ENCODE measurements around the gene SLC12A4. TPM values are rescaled to one million over a fixed set of nuclear protein-coding genes. Genes with fewer than 3 reads are reported as not detected.
A peak's percentile ranks its signal among the peaks of the same experiment; 100 is the strongest.

Gene SLC12A4
- total RNA-seq, 6 donors from 2014 or later: 54.6 to 276 (median 98.3) TPM

DNA sequence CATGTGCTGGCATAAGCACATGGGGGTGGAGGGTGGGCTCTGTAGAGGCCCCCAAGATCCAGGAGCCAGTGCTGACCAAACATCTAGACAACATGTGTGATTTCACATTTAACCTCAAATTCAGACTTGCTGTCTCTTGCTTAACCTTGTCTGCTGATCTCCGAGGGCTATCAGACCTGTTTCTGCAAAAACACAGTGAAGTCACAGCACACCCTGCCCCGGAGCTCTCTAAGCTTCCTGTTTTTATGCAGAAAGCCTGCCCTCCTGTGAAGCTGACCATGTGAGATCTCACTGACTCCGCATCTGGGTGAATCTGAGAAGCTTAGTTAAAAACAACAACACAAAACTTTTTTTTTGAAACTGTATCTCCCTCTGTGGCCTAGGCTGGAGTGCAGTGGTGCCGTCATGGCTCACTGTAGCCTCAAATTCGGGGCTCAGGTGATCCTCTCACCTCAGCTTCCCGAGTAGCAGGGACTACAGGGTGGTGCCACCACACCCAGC, 37.4 kb upstream of the SLC12A4 start:
- Histone ChIP-seq H3K36me3 (no peaks in the 10 kb centered on the region), H3K4me1 (peaks cover 10 to 23% (median 18%) of the 10 kb centered on the region in 4 donors), H3K27me3 (no peaks in the 10 kb centered on the region), H3K9me3 (no peaks in the 10 kb centered on the region), H3K4me3 (no peak overlapping the region), H3K27ac (peak overlapping the region; percentile 84 to 92 (median 85))
- WGBS, 2 donors: 33% methylated on average over 6 of the region's 6 CpGs
- ATAC-seq (ENCODE audit: low FRiP score in 2 of 2) (peak; percentile 85 to 90), DNase-seq (peak in 1 of 2 donors; percentile 83)
- TF ChIP-seq, protein P1, sequence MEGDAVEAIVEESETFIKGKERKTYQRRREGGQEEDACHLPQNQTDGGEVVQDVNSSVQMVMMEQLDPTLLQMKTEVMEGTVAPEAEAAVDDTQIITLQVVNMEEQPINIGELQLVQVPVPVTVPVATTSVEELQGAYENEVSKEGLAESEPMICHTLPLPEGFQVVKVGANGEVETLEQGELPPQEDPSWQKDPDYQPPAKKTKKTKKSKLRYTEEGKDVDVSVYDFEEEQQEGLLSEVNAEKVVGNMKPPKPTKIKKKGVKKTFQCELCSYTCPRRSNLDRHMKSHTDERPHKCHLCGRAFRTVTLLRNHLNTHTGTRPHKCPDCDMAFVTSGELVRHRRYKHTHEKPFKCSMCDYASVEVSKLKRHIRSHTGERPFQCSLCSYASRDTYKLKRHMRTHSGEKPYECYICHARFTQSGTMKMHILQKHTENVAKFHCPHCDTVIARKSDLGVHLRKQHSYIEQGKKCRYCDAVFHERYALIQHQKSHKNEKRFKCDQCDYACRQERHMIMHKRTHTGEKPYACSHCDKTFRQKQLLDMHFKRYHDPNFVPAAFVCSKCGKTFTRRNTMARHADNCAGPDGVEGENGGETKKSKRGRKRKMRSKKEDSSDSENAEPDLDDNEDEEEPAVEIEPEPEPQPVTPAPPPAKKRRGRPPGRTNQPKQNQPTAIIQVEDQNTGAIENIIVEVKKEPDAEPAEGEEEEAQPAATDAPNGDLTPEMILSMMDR (IDR thresholded peaks at IDR 0.05): no peak
- TF ChIP-seq EP300 (IDR thresholded peaks at IDR 0.05): no peak
- TF ChIP-seq POLR2A (IDR thresholded peaks at IDR 0.05): peak in 1 of 4 donors; percentile 64
- TF ChIP-seq POLR2AphosphoS5 (IDR thresholded peaks at IDR 0.05): peak in 1 of 2 donors; percentile 34

DNA sequence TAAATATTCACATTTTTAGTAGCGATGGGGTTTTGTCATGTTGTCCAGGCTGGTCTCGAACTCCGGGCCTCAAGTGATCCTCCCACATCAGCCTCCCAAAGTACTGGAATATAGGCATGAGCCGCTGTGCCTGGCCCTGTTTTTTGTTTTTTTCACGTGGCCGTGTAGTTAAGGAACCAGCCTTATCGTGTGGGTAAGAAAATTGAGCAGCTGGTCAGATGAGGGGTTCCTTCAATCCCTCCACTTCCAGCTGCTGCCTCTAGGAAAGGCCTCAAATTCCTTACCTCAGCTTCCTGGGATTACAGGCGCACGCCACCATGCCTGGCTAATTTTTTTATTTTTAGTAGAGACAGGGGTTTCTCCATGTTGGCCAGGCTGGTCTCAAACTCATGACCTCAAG, 36.8 kb upstream of the SLC12A4 start:
- no peak for DNase-seq
- Histone ChIP-seq H3K4me3 (no peak overlapping the region), H3K4me1 (peaks cover 13 to 30% (median 23%) of the 10 kb centered on the region in 4 donors), H3K9me3 (no peaks in the 10 kb centered on the region), H3K27me3 (no peaks in the 10 kb centered on the region), H3K36me3 (no peaks in the 10 kb centered on the region), H3K27ac (peak overlapping the region; percentile 84 to 92 (median 85))
- ATAC-seq (ENCODE audit: low FRiP score in 2 of 2): no peak
- TF ChIP-seq POLR2A (IDR thresholded peaks at IDR 0.05) (no peak), EP300 (IDR thresholded peaks at IDR 0.05) (no peak), POLR2AphosphoS5 (IDR thresholded peaks at IDR 0.05) (no peak)
- TF ChIP-seq, protein P1 (IDR thresholded peaks at IDR 0.05): no peak
- WGBS, 2 donors: 87 to 88% methylated on average over 9 of the region's 9 CpGs

DNA sequence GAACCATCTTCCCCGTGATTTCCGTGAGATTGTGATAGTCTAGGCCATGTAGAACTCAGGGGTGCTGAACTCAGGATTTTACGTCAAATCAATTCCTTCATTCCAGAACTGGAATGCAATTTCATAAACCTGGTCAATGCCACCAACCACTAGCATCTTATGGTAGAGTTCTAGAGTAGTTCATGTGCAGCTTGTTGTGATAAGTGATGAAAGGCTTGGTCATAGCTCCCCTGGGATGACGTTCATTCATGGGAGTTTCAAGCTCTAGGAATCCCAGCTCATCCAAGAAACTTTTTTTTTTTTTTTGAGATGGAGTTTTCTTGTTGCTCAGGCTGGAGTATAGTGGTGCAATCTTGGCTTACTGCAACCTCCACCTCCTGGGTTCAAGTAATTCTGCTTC, 34.6 kb upstream of the SLC12A4 start:
- Histone ChIP-seq H3K27ac (no peak overlapping the region), H3K4me3 (no peak overlapping the region), H3K27me3 (no peaks in the 10 kb centered on the region), H3K4me1 (peaks cover 26 to 44% (median 35%) of the 10 kb centered on the region in 4 donors), H3K9me3 (no peaks in the 10 kb centered on the region), H3K36me3 (no peaks in the 10 kb centered on the region)
- no peak for DNase-seq
- TF ChIP-seq POLR2AphosphoS5 (IDR thresholded peaks at IDR 0.05) (no peak), EP300 (IDR thresholded peaks at IDR 0.05) (no peak), POLR2A (IDR thresholded peaks at IDR 0.05) (no peak)
- TF ChIP-seq, protein P1 (IDR thresholded peaks at IDR 0.05): no peak
- WGBS, 2 donors: 89 to 96% methylated on average over 4 of the region's 4 CpGs
- ATAC-seq (ENCODE audit: low FRiP score in 2 of 2): no peak

DNA sequence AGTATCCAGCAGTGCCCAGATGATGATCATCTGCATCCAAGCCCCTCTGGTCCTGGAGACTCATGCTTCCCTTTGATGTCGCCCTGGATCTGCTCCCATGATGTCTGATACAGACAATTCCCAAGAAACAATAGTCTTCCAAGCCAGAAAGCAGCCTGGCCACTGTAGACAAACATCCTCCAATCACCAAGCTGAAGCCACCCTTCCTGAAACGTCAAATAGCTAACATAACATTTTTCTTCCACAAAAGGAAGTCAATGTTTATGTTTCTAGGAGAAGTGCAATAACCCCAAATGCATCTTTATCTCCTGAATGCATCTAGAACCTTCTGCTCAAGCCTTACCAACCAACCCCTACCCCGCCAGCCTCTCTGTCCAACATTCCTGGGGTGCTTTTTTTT, 32.0 kb upstream of the SLC12A4 start:
- TF ChIP-seq, protein P1 (IDR thresholded peaks at IDR 0.05): no peak
- TF ChIP-seq EP300 (IDR thresholded peaks at IDR 0.05) (peak in 2 of 4 donors; percentile 16 to 17), POLR2AphosphoS5 (IDR thresholded peaks at IDR 0.05) (peak; percentile 10 to 29), POLR2A (IDR thresholded peaks at IDR 0.05) (peak in 1 of 4 donors; percentile 39)
- DNase-seq (no peak), ATAC-seq (ENCODE audit: low FRiP score in 2 of 2) (peak; percentile 48 to 68)
- 20 to 31% methylated on average over 3 of the region's 3 CpGs for WGBS, 2 donors
- Histone ChIP-seq H3K9me3 (no peaks in the 10 kb centered on the region), H3K4me1 (peaks cover 25 to 45% (median 31%) of the 10 kb centered on the region in 4 donors), H3K27me3 (no peaks in the 10 kb centered on the region), H3K4me3 (peak overlapping the region in 3 of 4 donors; percentile 9 to 39 (median 35)), H3K27ac (peak overlapping the region; percentile 84 to 91 (median 85)), H3K36me3 (no peaks in the 10 kb centered on the region)

DNA sequence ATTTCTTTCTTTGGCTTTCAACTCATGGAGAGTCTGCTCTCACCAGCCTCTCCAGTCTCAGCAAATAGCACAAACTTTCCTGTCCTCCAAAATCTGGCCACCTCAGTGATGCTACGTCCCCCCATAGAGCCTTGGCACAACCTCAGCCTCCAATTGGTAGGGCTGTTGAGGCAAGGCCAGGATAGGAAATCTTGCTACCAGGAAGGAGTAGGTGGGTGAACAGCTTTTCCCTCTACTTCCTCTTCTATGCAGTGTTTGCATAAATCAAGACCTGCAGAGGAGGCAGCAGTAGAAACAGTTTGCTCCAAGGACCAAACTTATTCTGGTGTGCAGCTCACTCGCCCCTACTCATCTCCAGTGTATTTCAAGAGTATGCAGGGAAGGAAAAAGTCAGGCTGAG, 31.5 kb upstream of the SLC12A4 start:
- Histone ChIP-seq H3K4me1 (peaks cover 21 to 41% (median 30%) of the 10 kb centered on the region in 4 donors), H3K9me3 (no peaks in the 10 kb centered on the region), H3K4me3 (peak overlapping the region in 3 of 4 donors; percentile 9 to 39 (median 35)), H3K27me3 (no peaks in the 10 kb centered on the region), H3K36me3 (no peaks in the 10 kb centered on the region), H3K27ac (peak overlapping the region; percentile 84 to 91 (median 85))
- 27 to 51% methylated on average over 2 of the region's 2 CpGs for WGBS, 2 donors
- ATAC-seq (ENCODE audit: low FRiP score in 2 of 2) (peak; percentile 8 to 73), DNase-seq (no peak)
- no peak for TF ChIP-seq EP300 (IDR thresholded peaks at IDR 0.05)
